GM12872 (cell line): Measurements from ENCODE around the gene TMEM53.

Experiments used
- TF ChIP-seq, protein P1 (sequence below): IDR thresholded peaks from 3 replicates; pipeline ENCODE4 v1.5.1; 2011; ENCODE audit warnings: low read depth, mild to moderate bottlenecking, low read length, moderate library complexity; ENCODE audit not compliant: insufficient read depth

Gene TMEM53

GRCh38 chr1:44696101-44696500 lies 21.8 kb upstream of the TMEM53 start:
- TF ChIP-seq, protein P1, sequence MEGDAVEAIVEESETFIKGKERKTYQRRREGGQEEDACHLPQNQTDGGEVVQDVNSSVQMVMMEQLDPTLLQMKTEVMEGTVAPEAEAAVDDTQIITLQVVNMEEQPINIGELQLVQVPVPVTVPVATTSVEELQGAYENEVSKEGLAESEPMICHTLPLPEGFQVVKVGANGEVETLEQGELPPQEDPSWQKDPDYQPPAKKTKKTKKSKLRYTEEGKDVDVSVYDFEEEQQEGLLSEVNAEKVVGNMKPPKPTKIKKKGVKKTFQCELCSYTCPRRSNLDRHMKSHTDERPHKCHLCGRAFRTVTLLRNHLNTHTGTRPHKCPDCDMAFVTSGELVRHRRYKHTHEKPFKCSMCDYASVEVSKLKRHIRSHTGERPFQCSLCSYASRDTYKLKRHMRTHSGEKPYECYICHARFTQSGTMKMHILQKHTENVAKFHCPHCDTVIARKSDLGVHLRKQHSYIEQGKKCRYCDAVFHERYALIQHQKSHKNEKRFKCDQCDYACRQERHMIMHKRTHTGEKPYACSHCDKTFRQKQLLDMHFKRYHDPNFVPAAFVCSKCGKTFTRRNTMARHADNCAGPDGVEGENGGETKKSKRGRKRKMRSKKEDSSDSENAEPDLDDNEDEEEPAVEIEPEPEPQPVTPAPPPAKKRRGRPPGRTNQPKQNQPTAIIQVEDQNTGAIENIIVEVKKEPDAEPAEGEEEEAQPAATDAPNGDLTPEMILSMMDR: no peak

GRCh38 chr1:44695671-44696070 lies 21.4 kb upstream of the TMEM53 start:
- TF ChIP-seq, protein P1: no peak

GRCh38 chr1:44694863-44695478 lies 20.7 kb upstream of the TMEM53 start:
- TF ChIP-seq, protein P1: no peak

DNA sequence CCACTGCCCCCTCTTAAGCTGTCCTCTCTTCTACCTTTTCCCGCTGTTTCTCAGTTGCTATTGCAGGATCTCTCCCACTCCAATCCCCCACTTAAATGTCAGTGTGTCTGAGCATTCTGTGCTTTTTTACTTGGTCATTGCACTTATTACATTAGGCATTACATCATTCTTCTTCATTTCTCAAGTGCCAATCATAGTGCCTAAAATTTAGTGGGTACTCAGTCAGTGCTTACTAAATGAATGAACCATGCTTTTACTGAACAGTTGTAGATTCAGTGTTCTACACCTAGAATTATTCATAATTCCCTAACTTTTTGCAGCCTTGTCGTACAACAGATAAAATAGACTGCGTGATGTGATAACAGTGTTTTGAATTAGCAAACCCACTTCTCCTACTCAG lies 19.6 kb upstream of the TMEM53 start:
- TF ChIP-seq, protein P1: no peak

- TF ChIP-seq, protein P1: no peak
These were observed 18.9 kb upstream of the TMEM53 start for GRCh38 chr1:44693159-44693558.

DNA sequence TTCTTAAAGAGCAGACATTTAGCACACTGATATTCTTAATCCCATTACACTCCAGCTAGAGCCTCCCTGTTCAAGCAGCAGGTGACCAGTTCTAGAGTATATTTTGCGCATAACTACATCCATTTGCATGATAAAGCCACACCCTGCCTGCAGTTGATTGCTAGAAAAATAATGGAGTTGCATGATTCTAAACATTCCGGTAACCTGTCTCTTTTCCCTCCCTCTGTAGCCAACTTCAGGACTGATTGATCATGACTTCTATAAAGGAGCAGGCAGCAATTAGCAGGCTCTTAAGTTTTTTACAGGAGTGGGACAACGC lies 15.1 kb upstream of the TMEM53 start:
- TF ChIP-seq, protein P1: no peak

- TF ChIP-seq, protein P1: no peak
These were observed 14.6 kb upstream of the TMEM53 start for GRCh38 chr1:44688760-44689446.
